ENCODE measurements around the gene ABLIM1. TPM values are rescaled to one million over a fixed set of nuclear protein-coding genes. Genes with fewer than 3 reads are reported as not detected.

ABLIM1 gene
- polyA plus RNA-seq, 3 donors: 0.33 to 0.91 (median 0.57) TPM

DNA sequence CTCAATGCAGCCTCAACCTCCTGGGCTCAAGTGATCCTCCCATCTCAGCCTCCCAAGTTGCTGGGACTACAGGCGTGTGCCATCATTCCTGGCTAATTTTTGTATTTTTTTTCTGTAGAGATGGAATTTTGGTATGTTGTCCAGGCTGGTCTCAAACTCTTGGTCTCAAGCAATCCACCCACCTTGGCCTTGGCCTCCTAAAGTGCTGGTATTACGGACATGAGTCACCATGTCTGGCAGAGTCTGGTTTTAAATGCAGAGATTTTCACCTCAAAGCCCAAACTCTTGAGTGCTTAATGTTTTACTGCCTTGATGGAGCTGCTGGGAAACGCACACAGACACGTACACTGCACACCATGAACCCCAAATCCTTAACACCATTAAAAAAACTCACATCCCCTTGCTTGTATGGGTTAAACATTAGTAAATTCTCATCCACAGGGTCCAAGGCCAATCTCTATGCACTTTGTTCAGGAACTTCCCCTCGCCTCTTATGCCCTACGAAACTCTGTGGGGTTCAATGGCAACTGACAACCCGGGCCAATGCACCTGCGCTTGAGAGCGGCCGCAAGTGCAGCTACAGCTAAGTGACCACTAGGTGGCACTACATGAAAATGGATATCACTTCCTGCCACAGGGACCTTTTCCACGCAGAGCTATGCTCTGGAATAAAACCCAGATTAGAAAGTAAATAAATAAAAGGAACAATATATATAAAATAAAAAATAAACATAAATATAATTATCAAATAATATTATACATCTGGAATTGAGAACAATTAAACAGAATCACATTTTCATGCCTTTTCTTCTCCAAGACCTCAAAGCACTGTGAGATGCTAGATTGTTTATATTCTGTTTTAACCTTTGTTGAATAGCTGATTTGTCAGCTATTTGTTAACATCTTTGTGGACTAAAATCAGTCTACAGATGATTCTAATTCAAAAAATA is 186.8 kb downstream of the ABLIM1 start:
- no peak overlapping the region for H3K27ac Mint-ChIP-seq
- Histone ChIP-seq H3K4me1 (ENCODE audit: control insufficient read depth in 1 of 2, insufficient read depth in 2 of 2, low read length in 2 of 2) (no peaks in the 10 kb centered on the region), H3K4me3 (replicated peaks in 1 of 3; ENCODE audit: low read depth in 2 of 3, low read length in 3 of 3) (no peak overlapping the region), H3K36me3 (replicated peaks in 1 of 2; ENCODE audit: control insufficient read depth in 1 of 2, insufficient read depth in 2 of 2, low read length in 2 of 2) (no peaks in the 10 kb centered on the region), H3K9me3 (replicated peaks in 1 of 2; ENCODE audit: control insufficient read depth in 1 of 2, insufficient read depth in 1 of 2, low read length in 2 of 2) (no peaks in the 10 kb centered on the region), H2AFZ (ENCODE audit: insufficient read depth, low read depth, low read length, poor library complexity, severe bottlenecking) (no peak overlapping the region), H3K4me2 (replicated peaks; ENCODE audit: extremely low read depth, low read length, poor library complexity, severe bottlenecking) (no peak overlapping the region), H4K20me1 (ENCODE audit: insufficient read depth, low read length) (no peaks in the 10 kb centered on the region), H3K9ac (ENCODE audit: insufficient read depth, low read length, poor library complexity, severe bottlenecking) (no peak overlapping the region), H3K79me2 (ENCODE audit: insufficient read depth, low read length) (no peaks in the 10 kb centered on the region), H3K27ac (ENCODE audit: low read depth in 1 of 2, low read length in 2 of 2) (no peak overlapping the region), H3K27me3 (ENCODE audit: control insufficient read depth in 2 of 2, insufficient read depth in 2 of 2, low read length in 2 of 2) (no peaks in the 10 kb centered on the region)
- H3K4me1 Mint-ChIP-seq: peaks cover 2% of the 10 kb centered on the region
- intact Hi-C loops (cut with micrococcal nuclease): loop anchor here in 1 of 2 donors (10.0 kb wide), 1 partner anchor 314 kb away; no protein-coding TSS in a partner anchor
- peaks cover 0 to 3% (median 0%) of the 10 kb centered on the region in 7 donors for H3K9me3 Mint-ChIP-seq
- DNase-seq: peak; percentile 35 to 60 (median 58)
- TF ChIP-seq, protein P1, sequence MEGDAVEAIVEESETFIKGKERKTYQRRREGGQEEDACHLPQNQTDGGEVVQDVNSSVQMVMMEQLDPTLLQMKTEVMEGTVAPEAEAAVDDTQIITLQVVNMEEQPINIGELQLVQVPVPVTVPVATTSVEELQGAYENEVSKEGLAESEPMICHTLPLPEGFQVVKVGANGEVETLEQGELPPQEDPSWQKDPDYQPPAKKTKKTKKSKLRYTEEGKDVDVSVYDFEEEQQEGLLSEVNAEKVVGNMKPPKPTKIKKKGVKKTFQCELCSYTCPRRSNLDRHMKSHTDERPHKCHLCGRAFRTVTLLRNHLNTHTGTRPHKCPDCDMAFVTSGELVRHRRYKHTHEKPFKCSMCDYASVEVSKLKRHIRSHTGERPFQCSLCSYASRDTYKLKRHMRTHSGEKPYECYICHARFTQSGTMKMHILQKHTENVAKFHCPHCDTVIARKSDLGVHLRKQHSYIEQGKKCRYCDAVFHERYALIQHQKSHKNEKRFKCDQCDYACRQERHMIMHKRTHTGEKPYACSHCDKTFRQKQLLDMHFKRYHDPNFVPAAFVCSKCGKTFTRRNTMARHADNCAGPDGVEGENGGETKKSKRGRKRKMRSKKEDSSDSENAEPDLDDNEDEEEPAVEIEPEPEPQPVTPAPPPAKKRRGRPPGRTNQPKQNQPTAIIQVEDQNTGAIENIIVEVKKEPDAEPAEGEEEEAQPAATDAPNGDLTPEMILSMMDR (IDR thresholded peaks at IDR 0.05): peak; percentile 91
- H3K27me3 Mint-ChIP-seq (ENCODE audit: low read depth in 3 of 3): peaks cover 2 to 3% (median 2%) of the 10 kb centered on the region in 3 donors
- H3K36me3 Mint-ChIP-seq: no peaks in the 10 kb centered on the region
- no peak overlapping the region for H3K4me3 Mint-ChIP-seq
- 0% methylated on average over 2 of the region's 11 CpGs for WGBS (ENCODE audit: insufficient coverage)

DNA sequence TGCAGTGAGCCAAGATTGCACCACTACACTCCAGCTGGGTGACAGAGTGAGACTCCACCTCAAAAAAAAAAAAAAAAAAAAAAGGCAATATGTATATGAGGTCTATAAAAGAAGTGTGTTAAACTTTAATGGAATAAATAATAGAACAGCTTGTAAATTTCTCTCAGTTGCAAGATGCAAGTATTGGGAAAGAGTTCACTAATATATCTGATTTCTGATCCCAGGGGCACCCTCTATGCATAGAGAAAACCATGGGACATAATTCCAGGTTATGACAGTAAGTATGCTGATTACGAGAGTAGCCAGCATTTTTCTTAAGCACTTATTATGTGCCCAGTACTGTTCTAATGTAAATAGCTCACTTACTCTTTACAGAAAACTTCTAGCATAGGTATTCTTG is 187.7 kb downstream of the ABLIM1 start:
- Histone ChIP-seq H3K36me3 (replicated peaks in 1 of 2; ENCODE audit: control insufficient read depth in 1 of 2, insufficient read depth in 2 of 2, low read length in 2 of 2) (no peaks in the 10 kb centered on the region), H3K4me1 (ENCODE audit: control insufficient read depth in 1 of 2, insufficient read depth in 2 of 2, low read length in 2 of 2) (no peaks in the 10 kb centered on the region), H3K4me3 (replicated peaks in 1 of 3; ENCODE audit: low read depth in 2 of 3, low read length in 3 of 3) (no peak overlapping the region), H2AFZ (ENCODE audit: insufficient read depth, low read depth, low read length, poor library complexity, severe bottlenecking) (no peak overlapping the region), H3K4me2 (replicated peaks; ENCODE audit: extremely low read depth, low read length, poor library complexity, severe bottlenecking) (no peak overlapping the region), H3K9ac (ENCODE audit: insufficient read depth, low read length, poor library complexity, severe bottlenecking) (no peak overlapping the region), H3K79me2 (ENCODE audit: insufficient read depth, low read length) (no peaks in the 10 kb centered on the region), H4K20me1 (ENCODE audit: insufficient read depth, low read length) (no peaks in the 10 kb centered on the region), H3K27ac (ENCODE audit: low read depth in 1 of 2, low read length in 2 of 2) (no peak overlapping the region), H3K27me3 (ENCODE audit: control insufficient read depth in 2 of 2, insufficient read depth in 2 of 2, low read length in 2 of 2) (no peaks in the 10 kb centered on the region), H3K9me3 (replicated peaks in 1 of 2; ENCODE audit: control insufficient read depth in 1 of 2, insufficient read depth in 1 of 2, low read length in 2 of 2) (no peaks in the 10 kb centered on the region)
- no CpG with 5 or more reads among the region's 1 CpG for WGBS (ENCODE audit: insufficient coverage)
- H3K27ac Mint-ChIP-seq: no peak overlapping the region
- TF ChIP-seq, protein P1 (IDR thresholded peaks at IDR 0.05): no peak
- H3K4me3 Mint-ChIP-seq: no peak overlapping the region
- no peaks in the 10 kb centered on the region for H3K36me3 Mint-ChIP-seq
- H3K9me3 Mint-ChIP-seq: peaks cover 0 to 3% (median 0%) of the 10 kb centered on the region in 7 donors
- peaks cover 2 to 3% (median 2%) of the 10 kb centered on the region in 3 donors for H3K27me3 Mint-ChIP-seq (ENCODE audit: low read depth in 3 of 3)
- H3K4me1 Mint-ChIP-seq: peaks cover 2% of the 10 kb centered on the region
- intact Hi-C loops (cut with micrococcal nuclease): loop anchor here in 1 of 2 donors (10.0 kb wide), 1 partner anchor 314 kb away; no protein-coding TSS in a partner anchor
- no peak for DNase-seq

Measured in CD14-positive monocyte (primary cell).